Measurements from ENCODE around the gene RPUSD1. TPM values are rescaled to one million over a fixed set of nuclear protein-coding genes. Genes with fewer than 3 reads are reported as not detected.
"Not testable (repeated sequence)": the region's sequence is repeated elsewhere in the genome, so short reads cannot be mapped to it uniquely, and the experiment has no call there.

The RPUSD1 gene
- total RNA-seq, 1 donor from 2014 or later: 11.6 TPM

- no peak for DNase-seq
These were observed 40.0 kb downstream of the RPUSD1 start for GRCh38 chr16:747978-748746.

GRCh38 chr16:746637-747036 lies 41.5 kb downstream of the RPUSD1 start:
- DNase-seq: no peak

- no peak for DNase-seq
These were observed 42.4 kb downstream of the RPUSD1 start for GRCh38 chr16:745739-746138.

GRCh38 chr16:743794-744500 lies 44.2 kb downstream of the RPUSD1 start:
- DNase-seq: no peak

GRCh38 chr16:742894-743293 lies 45.3 kb downstream of the RPUSD1 start:
- DNase-seq: not testable (repeated sequence)

GRCh38 chr16:741986-742629 lies 46.1 kb downstream of the RPUSD1 start:
- DNase-seq: no peak

- DNase-seq: peak; percentile 94
These were observed 47.2 kb downstream of the RPUSD1 start, which contains the start of gene CIAO3 for GRCh38 chr16:740764-741505. CIAO3 (minus strand) TSS chr16:740997; CDS start chr16:740985, 12 bp downstream.

GRCh38 chr16:740459-740763 lies 47.8 kb downstream of the RPUSD1 start:
- DNase-seq: no peak

GRCh38 chr16:739560-740458 lies 48.4 kb downstream of the RPUSD1 start:
- no peak for DNase-seq

- no peak for DNase-seq
These were observed 51.2 kb downstream of the RPUSD1 start for GRCh38 chr16:736936-737481.

GRCh38 chr16:735982-736453 lies 52.2 kb downstream of the RPUSD1 start:
- no peak for DNase-seq

GRCh38 chr16:734981-735881 lies 53.0 kb downstream of the RPUSD1 start:
- DNase-seq: no peak

Small RNA genes lying within 50 kb of the gene (small RNA-seq; reads per million reads assigned to genes)
- not detected for gene MIR662 (ENCODE audit: low replicate concordance)

Other genes starting within 250 kb of the RPUSD1 start
- not detected for gene PRR35, start 228.0 kb downstream of the RPUSD1 start, total RNA-seq
- gene NHLRC4, start 221.4 kb downstream of the RPUSD1 start, total RNA-seq: 0.41 TPM
- 9.9 TPM for gene PIGQ, start 218.4 kb downstream of the RPUSD1 start, total RNA-seq
- gene RAB40C, start 198.3 kb downstream of the RPUSD1 start, total RNA-seq: 18.2 TPM
- not detected for gene WFIKKN1, start 157.4 kb downstream of the RPUSD1 start, total RNA-seq
- 36.6 TPM for gene METTL26, start 152.1 kb downstream of the RPUSD1 start, total RNA-seq
- gene MCRIP2, start 146.6 kb downstream of the RPUSD1 start, total RNA-seq: 19.7 TPM
- 17.1 TPM for gene WDR90, start 139.0 kb downstream of the RPUSD1 start, total RNA-seq
- gene RHOT2, start 120.2 kb downstream of the RPUSD1 start, total RNA-seq: 34.8 TPM
- gene RHBDL1, start 112.7 kb downstream of the RPUSD1 start, total RNA-seq: 1.2 TPM
- gene STUB1, start 108.0 kb downstream of the RPUSD1 start, total RNA-seq: 88.1 TPM
- 26.6 TPM for gene JMJD8, start 104.0 kb downstream of the RPUSD1 start, total RNA-seq
- gene WDR24, start 98.0 kb downstream of the RPUSD1 start, total RNA-seq: 6.7 TPM
- gene FBXL16, start 82.6 kb downstream of the RPUSD1 start, total RNA-seq: 1.3 TPM
- 37.7 TPM for gene METRN, start 73.3 kb downstream of the RPUSD1 start, total RNA-seq
- 13.4 TPM for gene ANTKMT, start 67.2 kb downstream of the RPUSD1 start, total RNA-seq
- gene CCDC78, start 61.9 kb downstream of the RPUSD1 start, total RNA-seq: 1.4 TPM
- gene HAGHL, start 61.3 kb downstream of the RPUSD1 start, total RNA-seq: 1.5 TPM
- gene CIAO3, start 47.4 kb downstream of the RPUSD1 start, total RNA-seq: 36.1 TPM
- gene MSLN, start 27.6 kb downstream of the RPUSD1 start, total RNA-seq: 5.3 TPM
- 14.9 TPM for gene CHTF18, start 239 bp upstream of the RPUSD1 start, total RNA-seq
- gene GNG13, start 12.4 kb upstream of the RPUSD1 start, total RNA-seq: not detected
- gene LMF1, start 182.6 kb upstream of the RPUSD1 start, total RNA-seq: 40.6 TPM
- 55.6 TPM for gene SOX8, start 193.4 kb upstream of the RPUSD1 start, total RNA-seq